PC-3 (cell line): ENCODE results near the gene TNIP3. TPM values are rescaled to one million over a fixed set of nuclear protein-coding genes. Genes with fewer than 3 reads are reported as not detected.

Experiments
- ATAC-seq: fragments of 200-7000 bp; cut with Tn5 transposase; 2 replicates; pipeline ENCODE4 v1.9.1; 2020; ENCODE audit warnings: mild to moderate bottlenecking, moderate library complexity
- BruUV-seq: library from RNA; stranded (reverse); fragments of 400-500 nt; replicated peaks from 2 replicates; lab custom pipeline; 2021; lab: Mats Ljungman, UMichigan
- CTCF ChIA-PET: fragments of 300-600 bp; sonication (Branson Sonifier 250); formaldehyde crosslinking; loops from one replicate; lab custom pipeline; 2022; ENCODE audit warnings: antibody characterized with exemption; lab: Charles Lee
- POLR2A ChIA-PET: fragments of 300-600 bp; sonication (Branson Sonifier 250); formaldehyde crosslinking; loops from one replicate; lab custom pipeline; 2022; ENCODE audit warnings: antibody characterized with exemption; ENCODE audit not compliant: unreplicated experiment; lab: Charles Lee
- DNase-seq: peaks from one replicate; pipeline ENCODE4 v3.0.0-alpha.2; 2015
- H2AFZ ChIP-seq: fragments of 300-600 bp; sonication (generic); 2 replicates; pipeline ENCODE4 v1.6.0; 2016; ENCODE audit warnings: antibody characterized with exemption, low read length
- H3F3A ChIP-seq: fragments of 300-600 bp; sonication (generic); one replicate; pipeline ENCODE4 v1.6.0; 2017; ENCODE audit warnings: antibody characterized with exemption, low read length, control low read depth, mild to moderate bottlenecking; ENCODE audit not compliant: unreplicated experiment
- H3K27ac ChIP-seq: fragments of 300-600 bp; sonication (generic); 2 replicates; pipeline ENCODE4 v1.5.1; 2016; ENCODE audit warnings: mild to moderate bottlenecking, low read length
- H3K27me3 ChIP-seq: fragments of 300-600 bp; sonication (generic); 2 replicates; pipeline ENCODE4 v1.6.1; 2016; ENCODE audit warnings: low read length, mixed read lengths
- H3K36me3 ChIP-seq: fragments of 300-600 bp; sonication (generic); 2 replicates; pipeline ENCODE4 v1.6.1; 2016; ENCODE audit warnings: low read depth, mixed run types, low read length, mixed read lengths
- H3K4me1 ChIP-seq: fragments of 300-600 bp; sonication (generic); 2 replicates; pipeline ENCODE4 v1.5.1; 2016; ENCODE audit warnings: low read length; ENCODE audit not compliant: insufficient read depth
- H3K4me2 ChIP-seq: fragments of 300-600 bp; sonication (generic); 2 replicates; pipeline ENCODE4 v1.6.0; 2016; ENCODE audit warnings: low read length
- H3K4me3 ChIP-seq: fragments of 300-600 bp; sonication (generic); 2 replicates; pipeline ENCODE4 v1.5.1; 2016; ENCODE audit warnings: mild to moderate bottlenecking, low read length, mixed read lengths
- H3K79me2 ChIP-seq: fragments of 300-600 bp; sonication (generic); 2 replicates; pipeline ENCODE4 v1.6.1; 2017; ENCODE audit warnings: low read length, mixed read lengths
- H3K9ac ChIP-seq: fragments of 300-600 bp; sonication (generic); 2 replicates; pipeline ENCODE4 v1.6.0; 2016; ENCODE audit warnings: mild to moderate bottlenecking, low read length
- H3K9me2 ChIP-seq: fragments of 300-600 bp; sonication (generic); replicated peaks from 2 replicates; pipeline ENCODE4 v1.6.1; 2016; ENCODE audit warnings: mixed run types, low read length, mixed read lengths
- H3K9me3 ChIP-seq: fragments of 300-600 bp; sonication (generic); 2 replicates; pipeline ENCODE4 v1.6.1; 2016; ENCODE audit warnings: low read length, mixed read lengths
- H4K20me1 ChIP-seq: fragments of 300-600 bp; sonication (generic); 2 replicates; pipeline ENCODE4 v1.6.1; 2016; ENCODE audit warnings: low read length, mixed read lengths
- CTCF ChIP-seq: fragments of 300-600 bp; sonication (generic); conservative IDR thresholded peaks from 2 replicates; pipeline ENCODE4 v1.5.1; 2017; ENCODE audit warnings: antibody characterized with exemption, low read depth, mild to moderate bottlenecking, low read length
- EZH2 ChIP-seq: fragments of 300-600 bp; sonication (generic); IDR thresholded peaks from one replicate; pipeline ENCODE4 v1.6.1; 2017; ENCODE audit warnings: antibody characterized with exemption, mild to moderate bottlenecking, low read length; ENCODE audit not compliant: unreplicated experiment
- EZH2phosphoT487 ChIP-seq: fragments of 300-600 bp; sonication (generic); IDR thresholded peaks from 2 replicates; pipeline ENCODE4 v1.6.1; 2018; ENCODE audit warnings: mild to moderate bottlenecking, antibody characterized with exemption, low read length, borderline replicate concordance
- intact Hi-C: fragments of 100-400 bp; cut with micrococcal nuclease; formaldehyde crosslinking; loops from 2 replicates; pipeline ENCODE4 v1.9.0; 2023
- total RNA-seq: library from RNA; depleted of rRNA; stranded (reverse); fragments of >200 nt; gene quantifications from 2 replicates; pipeline ENCODE4 v1.2.3, GENCODE V29; 2014

Gene TNIP3
- total RNA-seq, 1 experiment from 2014 or later: not detected

- intact Hi-C loops: no loop called here
- no peak for ATAC-seq
- TF ChIP-seq EZH2: no peak
- Histone ChIP-seq H2AFZ (no peak overlapping the region), H3K4me1 (no peaks in the 10 kb centered on the region), H3K4me2 (no peak overlapping the region), H3K9me2 (no peaks in the 10 kb centered on the region), H3F3A (no peaks in the 10 kb centered on the region), H3K4me3 (no peak overlapping the region), H3K27me3 (0 out of 2 replicates have a peak, but pooled peaks cover 4% of the 10 kb centered on the region), H3K79me2 (no peaks in the 10 kb centered on the region), H3K27ac (no peak overlapping the region), H4K20me1 (no peaks in the 10 kb centered on the region), H3K9me3 (no peaks in the 10 kb centered on the region), H3K36me3 (no peaks in the 10 kb centered on the region), H3K9ac (no peak overlapping the region)
- POLR2A ChIA-PET: no interaction called here
- CTCF ChIA-PET: no interaction called here
- no TSS peak for BruUV-seq
- no peak for DNase-seq
Measured at GRCh38 chr4:121150003-121150402, 14.1 kb downstream of the TNIP3 start.

GRCh38 chr4:121148621-121149020 lies 15.5 kb downstream of the TNIP3 start:
- no peak for TF ChIP-seq EZH2
- no peak for TF ChIP-seq EZH2phosphoT487
- TF ChIP-seq CTCF: no peak
- no peaks in the 10 kb centered on the region for H3K9me3 ChIP-seq
- H3K4me1 ChIP-seq: no peaks in the 10 kb centered on the region
- H3K9me2 ChIP-seq: no peaks in the 10 kb centered on the region
- POLR2A ChIA-PET: no interaction called here
- no peaks in the 10 kb centered on the region for H3K36me3 ChIP-seq
- H2AFZ ChIP-seq: no peak overlapping the region
- no peak overlapping the region for H3K9ac ChIP-seq
- BruUV-seq: no TSS peak
- no peak overlapping the region for H3K27ac ChIP-seq
- ATAC-seq: no peak
- H3K4me2 ChIP-seq: no peak overlapping the region
- no peaks in the 10 kb centered on the region for H4K20me1 ChIP-seq
- CTCF ChIA-PET: no interaction called here
- H3K27me3 ChIP-seq: 0 out of 2 replicates have a peak, but pooled peaks cover 4% of the 10 kb centered on the region
- intact Hi-C loops: no loop called here
- H3F3A ChIP-seq: no peaks in the 10 kb centered on the region
- DNase-seq: no peak
- no peak overlapping the region for H3K4me3 ChIP-seq
- no peaks in the 10 kb centered on the region for H3K79me2 ChIP-seq

GRCh38 chr4:121148000-121148399 lies 16.1 kb downstream of the TNIP3 start:
- no peaks in the 10 kb centered on the region for H3K79me2 ChIP-seq
- BruUV-seq: no TSS peak
- CTCF ChIA-PET: no interaction called here
- H3F3A ChIP-seq: no peaks in the 10 kb centered on the region
- H3K4me1 ChIP-seq: no peaks in the 10 kb centered on the region
- no peak overlapping the region for H3K4me3 ChIP-seq
- 0 out of 2 replicates have a peak, but pooled peaks cover 4% of the 10 kb centered on the region for H3K27me3 ChIP-seq
- no peak overlapping the region for H2AFZ ChIP-seq
- intact Hi-C loops: no loop called here
- H3K9me3 ChIP-seq: no peaks in the 10 kb centered on the region
- no peak overlapping the region for H3K9ac ChIP-seq
- no peaks in the 10 kb centered on the region for H4K20me1 ChIP-seq
- H3K36me3 ChIP-seq: no peaks in the 10 kb centered on the region
- POLR2A ChIA-PET: no interaction called here
- DNase-seq (no peak), ATAC-seq (no peak)
- TF ChIP-seq EZH2 (no peak), CTCF (no peak), EZH2phosphoT487 (no peak)
- H3K27ac ChIP-seq: no peak overlapping the region
- H3K4me2 ChIP-seq: no peak overlapping the region
- no peaks in the 10 kb centered on the region for H3K9me2 ChIP-seq
